ENCODE measurements around the gene TBL2. TPM values are rescaled to one million over a fixed set of nuclear protein-coding genes. Genes with fewer than 3 reads are reported as not detected.

Gene TBL2
- total RNA-seq, 1 donor from 2014 or later: 29.8 TPM

DNA sequence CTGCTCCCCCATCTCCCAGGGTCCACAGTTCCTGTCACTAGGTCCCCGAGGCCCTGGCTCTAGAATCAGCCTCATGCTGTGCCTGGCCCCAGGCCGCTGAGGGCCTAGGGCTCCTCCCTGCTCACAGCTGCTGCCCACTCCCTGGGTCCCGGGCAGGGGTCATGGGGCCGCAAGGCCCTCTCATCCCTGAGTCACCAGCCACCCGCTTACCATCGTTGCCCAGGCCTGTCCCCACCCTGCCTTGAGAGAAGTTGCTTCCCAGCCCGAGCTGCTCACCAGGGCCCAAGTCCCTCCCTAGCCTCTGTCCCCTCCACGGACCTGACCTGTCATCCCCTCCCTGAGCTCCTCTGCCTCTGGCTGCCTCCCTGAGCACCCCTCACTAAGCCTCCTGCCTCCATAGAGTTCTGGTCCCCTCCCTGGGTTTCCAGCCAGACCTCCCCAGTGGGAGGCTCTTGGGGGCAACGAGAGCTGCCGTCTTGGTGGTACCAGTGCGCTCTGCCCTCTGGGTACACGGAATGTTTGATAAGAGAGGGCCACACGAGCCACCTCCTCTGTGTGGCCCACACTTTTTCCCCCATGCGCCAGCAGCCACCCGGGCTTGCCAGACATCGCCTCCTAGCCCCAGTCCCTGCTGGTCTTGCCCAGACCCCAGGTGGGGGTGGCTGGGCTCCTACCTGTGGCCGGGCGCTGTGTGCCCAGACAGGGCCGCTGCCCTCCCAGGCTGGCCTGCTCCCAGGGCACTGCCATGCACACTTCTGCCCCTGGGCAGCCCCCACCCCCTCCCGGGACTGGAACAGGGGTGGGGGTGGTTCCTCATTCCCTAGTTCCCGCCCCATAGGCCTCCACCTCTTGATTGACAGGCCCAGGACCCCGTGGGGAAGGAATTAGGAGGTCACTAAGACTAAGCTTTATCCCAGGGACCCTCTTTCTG lies 24.6 kb upstream of the TBL2 start:
- Histone ChIP-seq H3K27me3 (peaks cover 15% of the 10 kb centered on the region), H3K27ac (no peak overlapping the region), H3K4me3 (no peak overlapping the region), H3K36me3 (no peaks in the 10 kb centered on the region), H3K9me3 (no peaks in the 10 kb centered on the region), H3K4me1 (no peaks in the 10 kb centered on the region)
- ATAC-seq: peak; percentile 7
- TF ChIP-seq, protein P1, sequence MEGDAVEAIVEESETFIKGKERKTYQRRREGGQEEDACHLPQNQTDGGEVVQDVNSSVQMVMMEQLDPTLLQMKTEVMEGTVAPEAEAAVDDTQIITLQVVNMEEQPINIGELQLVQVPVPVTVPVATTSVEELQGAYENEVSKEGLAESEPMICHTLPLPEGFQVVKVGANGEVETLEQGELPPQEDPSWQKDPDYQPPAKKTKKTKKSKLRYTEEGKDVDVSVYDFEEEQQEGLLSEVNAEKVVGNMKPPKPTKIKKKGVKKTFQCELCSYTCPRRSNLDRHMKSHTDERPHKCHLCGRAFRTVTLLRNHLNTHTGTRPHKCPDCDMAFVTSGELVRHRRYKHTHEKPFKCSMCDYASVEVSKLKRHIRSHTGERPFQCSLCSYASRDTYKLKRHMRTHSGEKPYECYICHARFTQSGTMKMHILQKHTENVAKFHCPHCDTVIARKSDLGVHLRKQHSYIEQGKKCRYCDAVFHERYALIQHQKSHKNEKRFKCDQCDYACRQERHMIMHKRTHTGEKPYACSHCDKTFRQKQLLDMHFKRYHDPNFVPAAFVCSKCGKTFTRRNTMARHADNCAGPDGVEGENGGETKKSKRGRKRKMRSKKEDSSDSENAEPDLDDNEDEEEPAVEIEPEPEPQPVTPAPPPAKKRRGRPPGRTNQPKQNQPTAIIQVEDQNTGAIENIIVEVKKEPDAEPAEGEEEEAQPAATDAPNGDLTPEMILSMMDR (IDR thresholded peaks at IDR 0.05): no peak
- no peak for DNase-seq
- intact Hi-C loops (cut with DNase I): no loop called here

DNA sequence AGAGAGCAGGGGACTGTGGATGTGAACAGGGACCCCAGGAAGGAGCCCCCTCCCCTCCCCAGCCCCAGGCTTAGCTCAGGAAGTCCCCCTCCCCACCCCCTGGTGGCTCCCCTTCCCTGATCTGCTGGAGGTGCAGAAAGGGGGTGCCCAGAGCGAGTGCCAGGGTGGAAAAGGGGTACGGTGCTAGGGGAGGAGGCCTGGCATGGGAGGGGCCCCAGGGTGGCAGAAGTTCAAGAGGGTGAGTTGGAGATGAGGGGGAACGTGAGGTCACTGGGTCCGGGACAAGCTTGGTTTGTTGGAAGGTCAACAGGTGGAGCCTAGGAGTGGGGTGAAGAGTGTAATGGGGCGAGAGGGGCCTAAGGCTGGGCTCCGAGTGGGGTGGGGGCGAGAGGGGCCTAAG lies 21.5 kb upstream of the TBL2 start:
- H3K4me1 ChIP-seq: no peaks in the 10 kb centered on the region
- H3K4me3 ChIP-seq: no peak overlapping the region
- no peaks in the 10 kb centered on the region for H3K9me3 ChIP-seq
- ATAC-seq (no peak), DNase-seq (no peak)
- H3K27ac ChIP-seq: no peak overlapping the region
- TF ChIP-seq, protein P1 (IDR thresholded peaks at IDR 0.05): no peak
- H3K27me3 ChIP-seq: peaks cover 13% of the 10 kb centered on the region
- H3K36me3 ChIP-seq: no peaks in the 10 kb centered on the region
- intact Hi-C loops (cut with DNase I): no loop called here

DNA sequence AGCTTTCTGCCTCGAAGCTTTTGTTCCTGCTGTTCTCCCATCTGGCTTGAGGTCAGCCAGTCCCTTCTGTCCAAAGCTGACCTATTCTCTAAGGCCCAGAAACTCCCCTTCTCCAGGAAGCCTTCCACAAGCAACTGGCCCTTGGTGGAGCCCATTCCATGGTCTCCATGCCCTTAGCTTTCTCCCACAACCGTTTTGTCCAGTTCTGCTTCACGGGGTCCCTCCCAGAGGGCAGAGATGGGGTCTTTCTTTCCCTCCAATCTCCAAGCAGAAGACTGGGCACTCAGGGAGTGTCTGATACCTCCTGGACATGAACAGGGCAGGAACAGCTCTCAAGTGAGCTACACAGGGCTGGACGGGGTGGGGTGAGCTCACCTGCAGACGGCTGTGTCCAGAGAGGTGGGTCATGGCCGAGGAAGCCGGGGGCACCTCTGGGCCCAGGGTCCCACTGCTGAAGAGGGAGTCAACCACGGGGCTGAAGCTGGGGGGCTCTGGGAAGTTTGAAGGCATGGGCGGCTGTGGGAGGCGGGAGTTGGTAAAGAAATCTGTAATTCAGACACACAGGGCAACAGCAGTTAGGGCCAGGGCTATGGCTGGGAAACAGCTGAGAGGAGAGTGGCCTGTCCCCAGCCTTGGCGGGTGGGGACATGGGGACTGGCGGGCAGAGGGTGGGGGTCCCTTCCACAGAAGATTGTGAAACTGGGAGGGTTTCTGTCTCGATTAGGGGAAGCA lies 20.9 kb upstream of the TBL2 start:
- TF ChIP-seq, protein P1 (IDR thresholded peaks at IDR 0.05): no peak
- intact Hi-C loops (cut with DNase I): no loop called here
- H3K4me3 ChIP-seq: no peak overlapping the region
- no peaks in the 10 kb centered on the region for H3K36me3 ChIP-seq
- H3K27me3 ChIP-seq: peaks cover 13% of the 10 kb centered on the region
- H3K9me3 ChIP-seq: no peaks in the 10 kb centered on the region
- no peaks in the 10 kb centered on the region for H3K4me1 ChIP-seq
- no peak for ATAC-seq
- no peak overlapping the region for H3K27ac ChIP-seq
- DNase-seq: no peak

DNA sequence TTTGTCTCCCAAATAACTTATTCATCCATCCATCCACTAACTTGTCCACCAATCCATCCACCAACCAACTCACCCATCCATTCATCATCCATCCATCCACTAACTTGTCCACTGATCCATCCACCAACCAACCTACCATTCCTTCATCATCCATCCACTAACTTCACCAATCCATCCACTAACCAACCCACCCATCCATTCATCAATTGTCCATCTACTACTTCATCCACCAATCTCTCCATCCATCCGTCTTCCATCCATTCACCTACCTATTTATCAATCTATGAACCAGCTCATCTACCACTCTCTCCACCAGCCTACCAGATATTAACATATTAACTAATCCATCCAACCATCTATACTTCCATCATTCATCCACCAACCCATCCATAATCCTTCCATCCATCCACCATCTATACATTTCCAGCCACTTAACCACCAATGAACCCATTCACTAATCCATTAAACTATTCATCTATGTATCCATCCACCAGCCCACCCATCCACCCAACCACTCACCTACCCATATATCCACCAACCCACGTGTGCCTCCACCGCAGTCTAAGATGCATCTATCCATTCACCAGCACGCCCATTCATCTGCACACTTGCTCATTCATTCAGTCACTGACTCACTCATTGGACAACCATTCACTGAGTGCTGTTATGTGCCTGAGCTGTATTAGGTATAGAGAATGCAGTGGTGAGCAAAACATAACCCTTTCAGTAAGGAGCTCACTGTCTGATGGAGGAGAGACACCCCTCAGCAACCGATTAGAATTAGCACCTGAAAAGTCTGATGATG lies 19.8 kb upstream of the TBL2 start:
- intact Hi-C loops (cut with DNase I): no loop called here
- ATAC-seq: no peak
- Histone ChIP-seq H3K36me3 (no peaks in the 10 kb centered on the region), H3K27ac (no peak overlapping the region), H3K4me3 (no peak overlapping the region), H3K27me3 (peaks cover 13% of the 10 kb centered on the region), H3K4me1 (no peaks in the 10 kb centered on the region), H3K9me3 (no peaks in the 10 kb centered on the region)
- no peak for DNase-seq
- TF ChIP-seq, protein P1 (IDR thresholded peaks at IDR 0.05): no peak

DNA sequence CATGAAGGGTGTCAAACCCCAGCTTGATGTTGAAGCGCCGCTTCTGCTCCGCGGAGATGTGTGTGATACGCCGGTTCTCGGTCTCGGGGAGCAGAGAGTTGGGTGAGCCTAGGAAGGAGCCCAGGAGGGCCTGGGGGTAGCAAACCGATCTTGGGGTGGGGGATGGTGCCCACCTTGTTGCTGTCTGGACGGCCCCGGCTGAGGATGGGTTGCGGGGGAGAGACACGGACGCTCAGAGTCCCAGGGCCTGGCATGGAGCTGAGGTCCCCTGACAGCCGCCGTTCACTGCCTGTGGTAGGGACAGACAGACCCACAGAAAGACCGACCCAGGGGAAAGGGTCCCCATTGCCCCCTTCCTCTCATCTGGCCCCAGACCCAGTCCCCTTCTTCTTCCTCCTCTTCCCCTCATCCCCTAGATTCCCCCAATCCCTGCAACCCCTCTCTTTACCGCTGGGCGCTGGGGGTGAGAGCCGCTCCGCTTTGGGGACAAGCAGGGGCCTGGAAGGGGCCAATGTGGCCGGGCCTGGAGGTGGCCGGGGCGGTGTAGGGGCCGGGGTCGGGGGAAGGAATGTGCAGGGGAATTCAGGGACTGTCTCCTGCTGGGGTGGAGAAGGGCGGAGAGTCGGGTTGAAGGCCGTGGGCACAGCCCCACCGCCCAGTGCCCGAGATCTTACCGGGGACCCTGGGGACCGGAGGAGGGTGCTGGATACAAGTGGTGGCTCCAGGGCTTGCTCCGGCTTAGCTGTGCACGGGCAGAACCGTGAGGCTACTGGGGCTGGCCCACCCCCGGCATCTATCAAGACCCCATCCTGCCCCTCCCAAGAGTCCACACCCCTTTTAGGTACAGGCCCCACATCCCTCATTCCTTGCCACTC lies 18.0 kb upstream of the TBL2 start:
- Histone ChIP-seq H3K4me1 (no peaks in the 10 kb centered on the region), H3K27me3 (peaks cover 13% of the 10 kb centered on the region), H3K4me3 (no peak overlapping the region), H3K36me3 (no peaks in the 10 kb centered on the region), H3K9me3 (no peaks in the 10 kb centered on the region), H3K27ac (no peak overlapping the region)
- DNase-seq: no peak
- ATAC-seq: no peak
- intact Hi-C loops (cut with DNase I): no loop called here
- TF ChIP-seq, protein P1 (IDR thresholded peaks at IDR 0.05): no peak
